Measurements from ENCODE around the gene LDOC1. TPM values are rescaled to one million over a fixed set of nuclear protein-coding genes. Genes with fewer than 3 reads are reported as not detected.
"Not testable (repeated sequence)": the region's sequence is repeated elsewhere in the genome, so short reads cannot be mapped to it uniquely, and the experiment has no call there.

The LDOC1 gene
- total RNA-seq, 1 experiment from 2014 or later = 49.5 TPM

DNA sequence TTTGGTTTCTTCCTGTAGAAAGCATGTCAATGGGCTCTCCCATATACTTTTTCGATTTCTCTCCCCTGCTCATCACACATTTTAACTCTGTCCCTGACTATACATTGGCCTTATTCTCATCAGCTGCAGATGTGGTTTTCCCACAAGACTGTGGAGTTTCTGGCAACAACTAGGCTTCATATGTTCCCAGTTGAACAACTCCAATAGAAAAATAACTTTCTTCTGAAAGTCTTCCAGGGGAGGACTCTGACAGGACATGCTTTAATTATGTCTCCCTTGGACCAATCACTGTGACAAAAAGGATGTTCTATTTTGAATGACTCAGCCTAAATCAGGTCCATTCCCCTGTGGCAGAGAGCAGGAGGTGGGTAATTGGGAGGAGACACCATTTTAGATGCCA is 37.3 kb upstream of the LDOC1 start:
- intact Hi-C loops (cut with micrococcal nuclease; ENCODE audit: unreplicated experiment) = no loop called here
- H3K79me2 ChIP-seq (ENCODE audit: low read depth) = no peaks in the 10 kb centered on the region
- no peak overlapping the region for H3K4me3 ChIP-seq
- no peak overlapping the region for H3K27ac ChIP-seq
- DNase-seq = no peak
- no peaks in the 10 kb centered on the region for H3K9me3 ChIP-seq (ENCODE audit: insufficient read depth, low read depth)
- CTCF ChIA-PET = no interaction called here
- BruUV-seq (replicated peaks) = no TSS peak
- H3F3A ChIP-seq (ENCODE audit: insufficient read depth, low read depth) = no peaks in the 10 kb centered on the region
- H2AFZ ChIP-seq = no peak overlapping the region
- H3K4me1 ChIP-seq (replicated peaks; ENCODE audit: insufficient read depth) = no peaks in the 10 kb centered on the region
- no peaks in the 10 kb centered on the region for H3K36me3 ChIP-seq (ENCODE audit: low read depth)
- no peak overlapping the region for H3K4me2 ChIP-seq
- TF ChIP-seq EZH2 (IDR thresholded peaks at IDR 0.05; ENCODE audit: low read depth) = no peak
- TF ChIP-seq, protein P1, sequence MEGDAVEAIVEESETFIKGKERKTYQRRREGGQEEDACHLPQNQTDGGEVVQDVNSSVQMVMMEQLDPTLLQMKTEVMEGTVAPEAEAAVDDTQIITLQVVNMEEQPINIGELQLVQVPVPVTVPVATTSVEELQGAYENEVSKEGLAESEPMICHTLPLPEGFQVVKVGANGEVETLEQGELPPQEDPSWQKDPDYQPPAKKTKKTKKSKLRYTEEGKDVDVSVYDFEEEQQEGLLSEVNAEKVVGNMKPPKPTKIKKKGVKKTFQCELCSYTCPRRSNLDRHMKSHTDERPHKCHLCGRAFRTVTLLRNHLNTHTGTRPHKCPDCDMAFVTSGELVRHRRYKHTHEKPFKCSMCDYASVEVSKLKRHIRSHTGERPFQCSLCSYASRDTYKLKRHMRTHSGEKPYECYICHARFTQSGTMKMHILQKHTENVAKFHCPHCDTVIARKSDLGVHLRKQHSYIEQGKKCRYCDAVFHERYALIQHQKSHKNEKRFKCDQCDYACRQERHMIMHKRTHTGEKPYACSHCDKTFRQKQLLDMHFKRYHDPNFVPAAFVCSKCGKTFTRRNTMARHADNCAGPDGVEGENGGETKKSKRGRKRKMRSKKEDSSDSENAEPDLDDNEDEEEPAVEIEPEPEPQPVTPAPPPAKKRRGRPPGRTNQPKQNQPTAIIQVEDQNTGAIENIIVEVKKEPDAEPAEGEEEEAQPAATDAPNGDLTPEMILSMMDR (conservative IDR thresholded peaks at IDR 0.05) = no peak
- no peaks in the 10 kb centered on the region for H3K27me3 ChIP-seq (ENCODE audit: insufficient read depth, low read depth)
- POLR2A ChIA-PET (ENCODE audit: unreplicated experiment) = no interaction called here
- H3K9me2 ChIP-seq (ENCODE audit: insufficient read depth) = no peaks in the 10 kb centered on the region; the same call in 1 of the 2 replicates
- no peaks in the 10 kb centered on the region for H4K20me1 ChIP-seq (ENCODE audit: insufficient read depth)

DNA sequence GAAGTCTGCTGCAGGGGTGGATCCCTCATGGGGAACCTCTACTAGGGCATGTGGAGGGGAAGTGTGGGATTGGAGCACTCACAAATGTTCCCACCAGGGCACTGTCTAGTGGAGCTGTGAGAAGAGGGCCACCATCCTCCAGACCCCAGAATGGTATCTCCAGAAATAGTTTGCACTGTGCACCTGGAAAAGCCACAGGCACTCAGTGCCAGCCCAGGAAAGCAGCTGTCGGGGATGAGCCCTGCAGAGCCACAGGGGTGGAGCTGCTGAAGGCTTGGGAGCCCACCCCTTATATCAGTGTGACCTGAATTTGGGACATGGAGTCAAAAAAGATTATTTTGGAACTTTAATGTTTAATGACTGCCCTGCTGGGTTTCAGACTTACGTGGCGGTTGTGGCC is 25.0 kb upstream of the LDOC1 start:
- Histone ChIP-seq H3F3A (ENCODE audit: insufficient read depth, low read depth) (no peaks in the 10 kb centered on the region), H2AFZ (no peak overlapping the region), H3K4me1 (replicated peaks; ENCODE audit: insufficient read depth) (no peaks in the 10 kb centered on the region), H3K9me2 (ENCODE audit: insufficient read depth) (no peaks in the 10 kb centered on the region), H3K36me3 (ENCODE audit: low read depth) (no peaks in the 10 kb centered on the region), H3K9me3 (ENCODE audit: insufficient read depth, low read depth) (no peaks in the 10 kb centered on the region), H3K4me3 (no peak overlapping the region), H3K27me3 (ENCODE audit: insufficient read depth, low read depth) (no peaks in the 10 kb centered on the region), H3K4me2 (no peak overlapping the region), H4K20me1 (ENCODE audit: insufficient read depth) (no peaks in the 10 kb centered on the region), H3K79me2 (ENCODE audit: low read depth) (no peaks in the 10 kb centered on the region), H3K27ac (no peak overlapping the region)
- DNase-seq = no peak
- ChIA-PET CTCF (no interaction called here), POLR2A (ENCODE audit: unreplicated experiment) (no interaction called here)
- BruUV-seq (replicated peaks) = no TSS peak
- TF ChIP-seq EZH2 (IDR thresholded peaks at IDR 0.05; ENCODE audit: low read depth) = no peak
- TF ChIP-seq, protein P1 (conservative IDR thresholded peaks at IDR 0.05) = no peak
- intact Hi-C loops (cut with micrococcal nuclease; ENCODE audit: unreplicated experiment) = no loop called here

DNA sequence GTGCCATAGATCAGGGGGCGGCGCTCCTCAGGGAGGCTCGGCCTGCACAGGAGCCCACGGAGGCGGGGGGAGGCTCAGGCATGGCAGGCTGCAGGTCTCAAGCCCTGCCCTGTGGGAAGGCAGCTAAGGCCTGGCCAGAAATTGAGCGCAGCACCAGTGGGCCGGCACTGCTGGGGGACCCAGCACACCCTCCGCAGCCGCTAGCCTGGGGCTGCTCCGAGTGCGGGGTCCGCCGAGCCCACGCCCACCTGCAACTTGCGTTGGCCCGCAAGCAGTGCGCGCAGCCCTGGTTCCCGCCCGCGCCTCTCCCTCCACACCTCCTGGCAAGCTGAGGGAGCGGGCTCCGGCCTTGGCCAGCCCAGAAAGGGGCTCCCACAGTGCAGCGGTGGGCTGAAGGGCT is 11.6 kb upstream of the LDOC1 start:
- intact Hi-C loops (cut with micrococcal nuclease; ENCODE audit: unreplicated experiment); H3K27me3 ChIP-seq (ENCODE audit: insufficient read depth, low read depth); DNase-seq; H3K36me3 ChIP-seq (ENCODE audit: low read depth); H3K4me1 ChIP-seq (replicated peaks; ENCODE audit: insufficient read depth); H3K4me3 ChIP-seq; BruUV-seq (replicated peaks); H3K4me2 ChIP-seq; H4K20me1 ChIP-seq (ENCODE audit: insufficient read depth); POLR2A ChIA-PET (ENCODE audit: unreplicated experiment); H3K9me3 ChIP-seq (ENCODE audit: insufficient read depth, low read depth); H3K79me2 ChIP-seq (ENCODE audit: low read depth); H3K9me2 ChIP-seq (ENCODE audit: insufficient read depth); H3F3A ChIP-seq (ENCODE audit: insufficient read depth, low read depth); H2AFZ ChIP-seq; CTCF ChIA-PET; H3K27ac ChIP-seq: not testable (repeated sequence)

DNA sequence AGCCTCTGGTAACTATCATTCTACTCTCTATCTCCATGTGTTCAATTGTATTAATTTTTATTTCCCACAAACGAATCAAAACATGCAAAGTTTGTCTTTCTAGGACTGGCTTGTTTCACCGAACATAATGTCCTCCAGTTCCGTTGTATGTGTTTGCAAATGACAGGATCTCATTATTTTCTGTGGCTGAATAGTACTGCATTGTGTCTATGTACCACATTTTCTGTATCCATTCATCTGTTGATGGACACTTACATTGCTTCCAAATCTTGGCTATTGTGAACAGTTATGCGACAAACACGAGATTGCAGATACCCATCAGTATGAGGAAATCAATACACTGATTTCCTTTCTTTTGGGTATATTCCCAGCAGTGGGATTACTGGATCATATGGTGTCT is 8.4 kb upstream of the LDOC1 start:
- DNase-seq = no peak
- ChIA-PET POLR2A (ENCODE audit: unreplicated experiment) (no interaction called here), CTCF (no interaction called here)
- no peaks in the 10 kb centered on the region for H3K9me3 ChIP-seq (ENCODE audit: insufficient read depth, low read depth)
- H3K4me3 ChIP-seq = no peak overlapping the region
- BruUV-seq (replicated peaks) = no TSS peak
- H2AFZ ChIP-seq = no peak overlapping the region
- no peak overlapping the region for H3K4me2 ChIP-seq
- H3K79me2 ChIP-seq (ENCODE audit: low read depth) = no peaks in the 10 kb centered on the region
- intact Hi-C loops (cut with micrococcal nuclease; ENCODE audit: unreplicated experiment) = no loop called here
- H3K36me3 ChIP-seq (ENCODE audit: low read depth) = no peaks in the 10 kb centered on the region
- H3K9me2 ChIP-seq (ENCODE audit: insufficient read depth) = no peaks in the 10 kb centered on the region
- H3K4me1 ChIP-seq (replicated peaks; ENCODE audit: insufficient read depth) = no peaks in the 10 kb centered on the region
- H3F3A ChIP-seq (ENCODE audit: insufficient read depth, low read depth) = no peaks in the 10 kb centered on the region
- no peaks in the 10 kb centered on the region for H4K20me1 ChIP-seq (ENCODE audit: insufficient read depth)
- no peaks in the 10 kb centered on the region for H3K27me3 ChIP-seq (ENCODE audit: insufficient read depth, low read depth)
- no peak overlapping the region for H3K27ac ChIP-seq
- TF ChIP-seq EZH2 (IDR thresholded peaks at IDR 0.05; ENCODE audit: low read depth) = no peak
- TF ChIP-seq, protein P1 (conservative IDR thresholded peaks at IDR 0.05) = no peak

Measured in PC-9 (cell line).